ENCODE data around the gene LANCL3. TPM values are rescaled to one million over a fixed set of nuclear protein-coding genes. Genes with fewer than 3 reads are reported as not detected.

Gene LANCL3
- total RNA-seq, 2 experiments from 2014 or later = 0.05 to 0.11 TPM

GRCh38 chrX:37722595-37722994, 151.1 kb downstream of the LANCL3 start:
- no peak for TF ChIP-seq CTCF (IDR thresholded peaks at IDR 0.05)
- intact Hi-C loops (cut with DNase I, micrococcal nuclease) = no loop called here
- H3K9me3 Mint-ChIP-seq = peaks cover 6% of the 10 kb centered on the region
- Histone ChIP-seq H3K36me3 (ENCODE audit: insufficient read depth, low read length) (no peaks in the 10 kb centered on the region), H3K4me3 (ENCODE audit: low read length) (no peak overlapping the region), H3K9me3 (ENCODE audit: control insufficient read depth in 1 of 2, insufficient read depth in 1 of 2, low read length in 2 of 2) (no peaks in the 10 kb centered on the region), H3K4me1 (ENCODE audit: insufficient read depth, low read length) (no peaks in the 10 kb centered on the region), H3K27ac (ENCODE audit: low read depth in 1 of 2, low read length in 2 of 2) (no peak overlapping the region), H3K27me3 (ENCODE audit: control insufficient read depth in 1 of 2, insufficient read depth in 2 of 2, low read length in 2 of 2) (no peaks in the 10 kb centered on the region)
- H3K27ac Mint-ChIP-seq = no peak overlapping the region
- H3K36me3 Mint-ChIP-seq (ENCODE audit: low read depth) = no peaks in the 10 kb centered on the region
- no peaks in the 10 kb centered on the region for H3K27me3 Mint-ChIP-seq
- DNase-seq = no peak
- H3K4me3 Mint-ChIP-seq = no peak overlapping the region
- ATAC-seq (ENCODE audit: poor library complexity) = no peak
- ChIA-PET POLR2A (no interaction called here), CTCF (no interaction called here)
- no peaks in the 10 kb centered on the region for H3K4me1 Mint-ChIP-seq (ENCODE audit: low read depth)

- Mint-ChIP-seq H3K4me3 (no peak overlapping the region), H3K9me3 (no peaks in the 10 kb centered on the region), H3K4me1 (ENCODE audit: low read depth) (no peaks in the 10 kb centered on the region), H3K27ac (no peak overlapping the region), H3K36me3 (ENCODE audit: low read depth) (no peaks in the 10 kb centered on the region), H3K27me3 (no peaks in the 10 kb centered on the region)
- no peaks in the 10 kb centered on the region for H3K9me3 ChIP-seq (ENCODE audit: control insufficient read depth in 1 of 2, insufficient read depth in 1 of 2, low read length in 2 of 2)
- intact Hi-C loops (cut with DNase I, micrococcal nuclease) = no loop called here
- H3K4me3 ChIP-seq (ENCODE audit: low read length) = no peak overlapping the region
- H3K36me3 ChIP-seq (ENCODE audit: insufficient read depth, low read length) = no peaks in the 10 kb centered on the region
- no peaks in the 10 kb centered on the region for H3K4me1 ChIP-seq (ENCODE audit: insufficient read depth, low read length)
- TF ChIP-seq CTCF (IDR thresholded peaks at IDR 0.05) = no peak
- no peak for ATAC-seq (ENCODE audit: poor library complexity)
- ChIA-PET CTCF (no interaction called here), POLR2A (no interaction called here)
- no peak overlapping the region for H3K27ac ChIP-seq (ENCODE audit: low read depth in 1 of 2, low read length in 2 of 2)
- DNase-seq = no peak
- no peaks in the 10 kb centered on the region for H3K27me3 ChIP-seq (ENCODE audit: control insufficient read depth in 1 of 2, insufficient read depth in 2 of 2, low read length in 2 of 2)
Measured at GRCh38 chrX:37726346-37726745, 154.9 kb downstream of the LANCL3 start.

Other genes with a start within 250 kb of the LANCL3 start
- gene PRRG1, start 222.3 kb upstream of the LANCL3 start, total RNA-seq = not detected
- under 1 TPM in 1 of 2 experiments, not detected in 1; 0.05 TPM for gene XK, start 114.1 kb downstream of the LANCL3 start, total RNA-seq
- 1 to 10 TPM; 1.6 TPM for gene CYBB, start 208.4 kb downstream of the LANCL3 start, total RNA-seq

All from CD4-positive, alpha-beta T cell (primary cell).